ENCODE data around the gene FST.

The FST gene

DNA sequence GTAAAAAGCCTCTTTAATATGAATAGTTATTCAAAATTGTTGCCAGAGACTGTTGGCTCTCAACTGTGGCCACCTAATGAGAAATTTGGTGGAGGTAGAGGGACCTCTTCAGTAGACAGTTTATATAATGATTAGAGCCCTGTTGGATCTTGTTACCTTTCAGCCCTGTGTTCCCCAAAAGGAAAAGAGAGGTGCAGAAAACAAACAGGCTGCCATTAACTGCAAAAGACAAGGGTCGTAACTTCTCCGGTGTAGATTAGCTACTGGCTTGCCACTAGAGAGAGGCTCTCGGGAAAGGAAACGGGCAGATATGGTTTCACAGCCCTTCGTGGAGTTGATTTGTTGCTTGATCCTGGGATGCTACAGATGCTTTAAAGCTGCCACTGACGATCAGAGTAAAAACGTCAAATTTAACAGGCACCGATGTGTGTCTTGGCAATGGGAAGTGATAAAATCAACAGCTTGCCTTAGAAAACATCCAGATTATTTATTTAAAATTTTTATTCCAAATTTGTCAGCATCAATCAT is 7.8 kb downstream of the FST start:
- H3K4me2 ChIP-seq (ENCODE audit: low read length) = no peak overlapping the region
- H3K9ac ChIP-seq (ENCODE audit: low read length) = no peak overlapping the region
- H3K79me2 ChIP-seq (ENCODE audit: low read length) = no peaks in the 10 kb centered on the region
- no peak overlapping the region for H3K4me3 ChIP-seq (ENCODE audit: low read length)
- no peaks in the 10 kb centered on the region for H4K20me1 ChIP-seq (ENCODE audit: insufficient read depth, low read length)
- no peak for TF ChIP-seq EZH2phosphoT487 (IDR thresholded peaks at IDR 0.05; ENCODE audit: low read depth)
- TF ChIP-seq, protein P1, sequence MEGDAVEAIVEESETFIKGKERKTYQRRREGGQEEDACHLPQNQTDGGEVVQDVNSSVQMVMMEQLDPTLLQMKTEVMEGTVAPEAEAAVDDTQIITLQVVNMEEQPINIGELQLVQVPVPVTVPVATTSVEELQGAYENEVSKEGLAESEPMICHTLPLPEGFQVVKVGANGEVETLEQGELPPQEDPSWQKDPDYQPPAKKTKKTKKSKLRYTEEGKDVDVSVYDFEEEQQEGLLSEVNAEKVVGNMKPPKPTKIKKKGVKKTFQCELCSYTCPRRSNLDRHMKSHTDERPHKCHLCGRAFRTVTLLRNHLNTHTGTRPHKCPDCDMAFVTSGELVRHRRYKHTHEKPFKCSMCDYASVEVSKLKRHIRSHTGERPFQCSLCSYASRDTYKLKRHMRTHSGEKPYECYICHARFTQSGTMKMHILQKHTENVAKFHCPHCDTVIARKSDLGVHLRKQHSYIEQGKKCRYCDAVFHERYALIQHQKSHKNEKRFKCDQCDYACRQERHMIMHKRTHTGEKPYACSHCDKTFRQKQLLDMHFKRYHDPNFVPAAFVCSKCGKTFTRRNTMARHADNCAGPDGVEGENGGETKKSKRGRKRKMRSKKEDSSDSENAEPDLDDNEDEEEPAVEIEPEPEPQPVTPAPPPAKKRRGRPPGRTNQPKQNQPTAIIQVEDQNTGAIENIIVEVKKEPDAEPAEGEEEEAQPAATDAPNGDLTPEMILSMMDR (IDR thresholded peaks at IDR 0.05; ENCODE audit: low read depth, low read length) = no peak
- no peak overlapping the region for H3K27ac ChIP-seq (ENCODE audit: low read length)
- no peaks in the 10 kb centered on the region for H3K36me3 ChIP-seq (replicated peaks; ENCODE audit: low read depth, low read length)
- peaks cover 8% of the 10 kb centered on the region for H3K4me1 ChIP-seq (ENCODE audit: low read length)
- no peak overlapping the region for H2AFZ ChIP-seq (ENCODE audit: low read depth, low read length)
- H3K27me3 ChIP-seq (ENCODE audit: low read depth, low read length) = peaks cover 20% of the 10 kb centered on the region
- no peaks in the 10 kb centered on the region for H3K9me3 ChIP-seq (ENCODE audit: insufficient read depth, low read length)

DNA sequence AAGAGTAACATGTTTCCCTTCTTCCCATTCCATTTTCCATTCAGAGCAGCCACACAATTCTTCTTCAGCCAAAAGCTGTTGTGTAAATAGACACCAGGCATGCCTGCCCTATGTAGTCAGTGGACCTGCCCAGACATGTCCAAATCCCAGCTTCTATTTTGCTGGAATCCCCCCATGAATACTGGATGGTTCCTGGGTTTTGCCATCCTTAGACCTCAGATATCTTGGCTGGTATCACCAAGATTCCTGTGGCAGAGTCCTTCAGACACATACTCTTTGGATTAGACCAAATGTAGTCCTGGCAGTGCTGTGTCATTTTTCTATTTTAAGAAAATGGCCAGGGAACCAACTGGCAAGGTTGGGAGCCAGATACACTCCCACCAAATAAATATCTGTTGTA is 10.3 kb downstream of the FST start:
- H3K36me3 ChIP-seq (replicated peaks; ENCODE audit: low read depth, low read length) = no peaks in the 10 kb centered on the region
- no peak overlapping the region for H3K4me2 ChIP-seq (ENCODE audit: low read length)
- H4K20me1 ChIP-seq (ENCODE audit: insufficient read depth, low read length) = no peaks in the 10 kb centered on the region
- H3K9me3 ChIP-seq (ENCODE audit: insufficient read depth, low read length) = no peaks in the 10 kb centered on the region
- no peak overlapping the region for H3K4me3 ChIP-seq (ENCODE audit: low read length)
- H3K4me1 ChIP-seq (ENCODE audit: low read length) = no peaks in the 10 kb centered on the region
- no peaks in the 10 kb centered on the region for H3K79me2 ChIP-seq (ENCODE audit: low read length)
- H3K27me3 ChIP-seq (ENCODE audit: low read depth, low read length) = peaks cover 7% of the 10 kb centered on the region; the same call in 1 of the 2 replicates
- H2AFZ ChIP-seq (ENCODE audit: low read depth, low read length) = no peak overlapping the region
- no peak for TF ChIP-seq EZH2phosphoT487 (IDR thresholded peaks at IDR 0.05; ENCODE audit: low read depth)
- TF ChIP-seq, protein P1 (IDR thresholded peaks at IDR 0.05; ENCODE audit: low read depth, low read length) = no peak
- no peak overlapping the region for H3K9ac ChIP-seq (ENCODE audit: low read length)
- no peak overlapping the region for H3K27ac ChIP-seq (ENCODE audit: low read length)

DNA sequence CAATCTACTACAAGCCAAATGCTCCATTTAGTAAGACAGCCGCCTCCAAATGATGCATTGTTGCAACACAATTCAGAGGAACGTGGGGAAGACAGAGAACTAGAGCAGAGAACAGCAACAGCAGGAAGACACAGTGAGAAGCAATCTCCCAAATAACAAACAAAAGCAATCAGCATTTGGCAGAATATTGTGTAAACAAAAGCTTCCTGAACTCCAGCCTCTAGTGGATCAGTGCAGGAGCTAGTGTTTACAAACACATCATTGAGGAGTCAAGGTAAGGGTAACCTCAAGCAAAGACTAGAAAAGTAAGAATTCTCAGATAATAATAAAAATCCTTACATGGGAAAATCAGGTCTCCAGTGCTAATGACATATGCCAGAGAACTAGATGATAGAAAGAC is 20.6 kb downstream of the FST start:
- Histone ChIP-seq H3K79me2 (ENCODE audit: low read length) (no peaks in the 10 kb centered on the region), H3K4me1 (ENCODE audit: low read length) (no peaks in the 10 kb centered on the region), H3K27ac (ENCODE audit: low read length) (no peak overlapping the region), H3K9me3 (ENCODE audit: insufficient read depth, low read length) (no peaks in the 10 kb centered on the region), H3K36me3 (replicated peaks; ENCODE audit: low read depth, low read length) (no peaks in the 10 kb centered on the region), H3K9ac (ENCODE audit: low read length) (no peak overlapping the region), H3K4me2 (ENCODE audit: low read length) (no peak overlapping the region), H4K20me1 (ENCODE audit: insufficient read depth, low read length) (no peaks in the 10 kb centered on the region), H3K27me3 (ENCODE audit: low read depth, low read length) (peaks cover 3% of the 10 kb centered on the region; the same call in 1 of the 2 replicates), H2AFZ (ENCODE audit: low read depth, low read length) (no peak overlapping the region), H3K4me3 (ENCODE audit: low read length) (no peak overlapping the region)
- TF ChIP-seq, protein P1 (IDR thresholded peaks at IDR 0.05; ENCODE audit: low read depth, low read length) = no peak
- no peak for TF ChIP-seq EZH2phosphoT487 (IDR thresholded peaks at IDR 0.05; ENCODE audit: low read depth)

DNA sequence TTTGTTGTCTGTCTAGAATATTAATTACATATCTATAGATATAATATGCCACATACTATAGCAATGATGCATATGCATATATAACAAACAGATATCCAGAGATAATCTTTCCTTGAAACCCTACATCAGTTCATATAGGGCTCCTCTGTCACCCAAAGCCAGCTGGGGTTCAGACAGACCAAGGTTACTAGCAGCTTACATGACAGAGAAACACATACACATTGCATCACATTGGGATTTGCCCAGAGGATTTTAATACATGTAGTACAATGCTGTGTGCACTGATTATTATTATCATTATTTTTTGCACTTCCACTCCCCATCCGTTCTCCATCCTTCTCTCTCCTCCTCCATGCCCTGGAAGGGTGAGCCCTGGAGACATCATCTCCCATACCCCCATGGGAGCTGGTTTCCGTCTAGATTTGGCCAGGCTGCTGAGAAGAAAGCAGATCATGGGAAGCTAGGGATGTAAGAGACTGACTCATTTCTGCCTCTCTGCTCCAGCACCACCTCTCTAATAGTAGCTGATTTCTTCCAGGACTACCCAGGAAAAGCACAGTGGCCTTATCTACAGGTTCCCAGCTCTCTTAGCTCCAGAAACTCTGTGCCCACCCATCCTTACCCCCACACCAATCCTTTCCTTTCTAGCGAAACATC is 23.3 kb downstream of the FST start:
- H2AFZ ChIP-seq (ENCODE audit: low read depth, low read length) = no peak overlapping the region
- H3K9ac ChIP-seq (ENCODE audit: low read length) = no peak overlapping the region

More for the DNA sequence above, 23.3 kb downstream of the FST start:
- Histone ChIP-seq H3K27me3 (ENCODE audit: low read depth, low read length) (peaks cover 3% of the 10 kb centered on the region; the same call in 1 of the 2 replicates), H3K4me3 (ENCODE audit: low read length) (no peak overlapping the region), H4K20me1 (ENCODE audit: insufficient read depth, low read length) (no peaks in the 10 kb centered on the region), H3K27ac (ENCODE audit: low read length) (no peak overlapping the region), H3K36me3 (replicated peaks; ENCODE audit: low read depth, low read length) (no peaks in the 10 kb centered on the region), H3K4me1 (ENCODE audit: low read length) (peaks cover 5% of the 10 kb centered on the region; the same call in 1 of the 2 replicates), H3K4me2 (ENCODE audit: low read length) (no peak overlapping the region), H3K79me2 (ENCODE audit: low read length) (no peaks in the 10 kb centered on the region), H3K9me3 (ENCODE audit: insufficient read depth, low read length) (no peaks in the 10 kb centered on the region)
- TF ChIP-seq, protein P1 (IDR thresholded peaks at IDR 0.05; ENCODE audit: low read depth, low read length) = no peak
- no peak for TF ChIP-seq EZH2phosphoT487 (IDR thresholded peaks at IDR 0.05; ENCODE audit: low read depth)

All from OCI-LY3 (cell line).